Activated T-helper 2 cell treated with anti-CD3 and anti-CD28 coated beads, Interferon-gamma antibody, Interleukin-2, Interleukin-4, amounts not matched to agents 10 μg/mL and 5 μg/mL and 100 μg/mL, durations not matched to agents 14 hours and 24 hours and 36 hours (primary cell): Measurements from ENCODE around the gene TBC1D21. TPM values are rescaled to one million over a fixed set of nuclear protein-coding genes. Genes with fewer than 3 reads are reported as not detected.

ENCODE experiments used
- DNase-seq: peaks from one replicate; pipeline ENCODE4 v3.0.0; 2021; ENCODE audit warnings: low spot score
- H3K27ac Mint-ChIP-seq: one replicate; pipeline ENCODE4 v1.8.0; 2021; ENCODE audit warnings: mixed read lengths
- H3K27me3 Mint-ChIP-seq: one replicate; pipeline ENCODE4 v1.8.0; 2021; ENCODE audit warnings: low read depth, mixed read lengths
- H3K36me3 Mint-ChIP-seq: one replicate; pipeline ENCODE4 v1.8.0; 2021; ENCODE audit warnings: low read depth, mixed read lengths
- H3K4me1 Mint-ChIP-seq: one replicate; pipeline ENCODE4 v1.8.0; 2021; ENCODE audit warnings: low read depth, mixed read lengths
- H3K4me3 Mint-ChIP-seq: one replicate; pipeline ENCODE4 v1.8.0; 2021; ENCODE audit warnings: low read depth, mild to moderate bottlenecking, moderate library complexity, mixed read lengths
- H3K9me3 Mint-ChIP-seq: one replicate; pipeline ENCODE4 v1.8.0; 2021; ENCODE audit warnings: mixed read lengths
- intact Hi-C: fragments of 100-400 bp; cut with micrococcal nuclease; formaldehyde crosslinking; loops from one replicate; pipeline ENCODE4 v1.15.1; 2023
- total RNA-seq: library from RNA; stranded (reverse); gene quantifications from 2 replicates; pipeline ENCODE4 v1.2.3, GENCODE V29; 2022

Gene TBC1D21, protein sequence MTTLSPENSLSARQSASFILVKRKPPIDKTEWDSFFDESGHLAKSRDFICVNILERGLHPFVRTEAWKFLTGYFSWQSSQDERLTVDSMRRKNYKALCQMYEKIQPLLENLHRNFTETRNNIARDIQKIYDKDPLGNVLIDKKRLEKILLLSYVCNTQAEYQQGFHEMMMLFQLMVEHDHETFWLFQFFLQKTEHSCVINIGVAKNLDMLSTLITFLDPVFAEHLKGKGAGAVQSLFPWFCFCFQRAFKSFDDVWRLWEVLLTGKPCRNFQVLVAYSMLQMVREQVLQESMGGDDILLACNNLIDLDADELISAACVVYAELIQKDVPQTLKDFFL
- not detected in 2 replicates for total RNA-seq

GRCh38 chr15:73873456-73873855 is at the start of gene TBC1D21:
Gene TBC1D21, plus strand, starts transcription at chr15:73873564. Its CDS starts 146 bp downstream, at chr15:73873710.
- Mint-ChIP-seq H3K9me3 (no peaks in the 10 kb centered on the region), H3K27ac (no peak within 1 kb of the TSS), H3K27me3 (peaks cover 37% of the 10 kb centered on the region), H3K4me1 (peaks cover 1% of the 10 kb centered on the region), H3K4me3 (no peak within 1 kb of the TSS), H3K36me3 (no peaks in the 10 kb centered on the region)
- no peak for DNase-seq
- intact Hi-C loops = no loop called here

DNA sequence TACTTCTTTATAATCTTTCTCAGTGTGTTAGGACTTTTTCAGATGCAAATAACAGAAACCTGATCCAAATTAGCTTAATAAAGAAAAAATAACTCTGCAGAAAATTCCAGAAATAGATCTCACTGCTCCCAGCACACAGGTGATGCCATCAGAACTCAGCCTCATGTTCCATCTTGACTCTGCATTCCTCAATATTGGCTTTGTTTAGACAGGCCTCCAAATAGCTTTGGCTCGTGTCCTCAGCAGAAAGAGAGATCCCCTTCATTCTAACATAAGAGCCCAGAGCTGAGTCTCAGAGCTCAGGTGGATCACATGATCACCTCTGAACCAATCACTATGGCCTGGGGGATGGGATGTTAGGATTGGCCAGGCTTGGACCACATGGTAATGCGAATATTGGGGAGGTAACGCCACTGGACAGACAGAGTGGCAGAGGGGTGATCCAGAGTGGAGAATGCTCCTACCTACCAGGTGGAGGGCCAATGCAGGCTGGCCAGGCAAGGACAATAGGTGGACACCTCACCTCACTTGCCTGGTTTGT is 46.6 kb upstream of the TBC1D21 start:
- DNase-seq = no peak
- no peaks in the 10 kb centered on the region for H3K4me1 Mint-ChIP-seq
- no peaks in the 10 kb centered on the region for H3K36me3 Mint-ChIP-seq
- H3K27ac Mint-ChIP-seq = no peak overlapping the region
- peaks cover 3% of the 10 kb centered on the region for H3K27me3 Mint-ChIP-seq
- H3K4me3 Mint-ChIP-seq = no peak overlapping the region
- intact Hi-C loops = no loop called here
- no peaks in the 10 kb centered on the region for H3K9me3 Mint-ChIP-seq

DNA sequence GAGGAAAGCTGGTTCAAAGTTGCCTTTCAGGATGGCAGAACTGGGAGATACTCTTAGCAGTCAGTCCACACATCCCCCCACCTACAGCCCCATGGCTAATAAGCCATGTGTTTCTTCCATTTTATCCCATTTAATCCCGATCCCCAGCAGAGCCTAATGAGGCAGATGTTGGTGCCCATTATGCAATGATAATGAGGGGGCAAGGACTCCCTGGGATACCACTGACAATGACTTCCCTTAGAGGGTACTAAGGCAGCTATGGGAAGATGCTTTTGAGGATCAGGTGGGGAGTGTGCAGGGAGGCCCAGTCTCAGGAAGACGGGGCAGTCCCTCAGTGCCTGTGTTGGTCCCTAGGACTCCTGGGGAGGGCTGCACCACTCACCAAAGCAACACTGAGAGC is 43.8 kb upstream of the TBC1D21 start:
- no peak for DNase-seq
- Mint-ChIP-seq H3K4me3 (no peak overlapping the region), H3K27ac (no peak overlapping the region), H3K27me3 (peaks cover 6% of the 10 kb centered on the region), H3K36me3 (no peaks in the 10 kb centered on the region), H3K4me1 (no peaks in the 10 kb centered on the region), H3K9me3 (no peaks in the 10 kb centered on the region)
- intact Hi-C loops = no loop called here

- no peak for DNase-seq
- no peak overlapping the region for H3K27ac Mint-ChIP-seq
- peaks cover 3% of the 10 kb centered on the region for H3K27me3 Mint-ChIP-seq
- H3K4me1 Mint-ChIP-seq = no peaks in the 10 kb centered on the region
- H3K36me3 Mint-ChIP-seq = no peaks in the 10 kb centered on the region
- no peak overlapping the region for H3K4me3 Mint-ChIP-seq
- intact Hi-C loops = no loop called here
- H3K9me3 Mint-ChIP-seq = no peaks in the 10 kb centered on the region
Observed at GRCh38 chr15:73832657-73833056, 40.7 kb upstream of the TBC1D21 start.

- intact Hi-C loops = no loop called here
- H3K36me3 Mint-ChIP-seq = no peaks in the 10 kb centered on the region
- H3K9me3 Mint-ChIP-seq = no peaks in the 10 kb centered on the region
- H3K4me3 Mint-ChIP-seq = no peak overlapping the region
- no peak for DNase-seq
- H3K27me3 Mint-ChIP-seq = peaks cover 6% of the 10 kb centered on the region
- no peaks in the 10 kb centered on the region for H3K4me1 Mint-ChIP-seq
- no peak overlapping the region for H3K27ac Mint-ChIP-seq
Observed at GRCh38 chr15:73836845-73837244, 36.5 kb upstream of the TBC1D21 start.

GRCh38 chr15:73838831-73839426 is 34.4 kb upstream of the TBC1D21 start:
- DNase-seq = no peak
- H3K36me3 Mint-ChIP-seq = no peaks in the 10 kb centered on the region
- peaks cover 6% of the 10 kb centered on the region for H3K27me3 Mint-ChIP-seq
- H3K9me3 Mint-ChIP-seq = peaks cover 2% of the 10 kb centered on the region
- H3K4me1 Mint-ChIP-seq = no peaks in the 10 kb centered on the region
- H3K4me3 Mint-ChIP-seq = no peak overlapping the region
- H3K27ac Mint-ChIP-seq = no peak overlapping the region
- intact Hi-C loops = no loop called here

DNA sequence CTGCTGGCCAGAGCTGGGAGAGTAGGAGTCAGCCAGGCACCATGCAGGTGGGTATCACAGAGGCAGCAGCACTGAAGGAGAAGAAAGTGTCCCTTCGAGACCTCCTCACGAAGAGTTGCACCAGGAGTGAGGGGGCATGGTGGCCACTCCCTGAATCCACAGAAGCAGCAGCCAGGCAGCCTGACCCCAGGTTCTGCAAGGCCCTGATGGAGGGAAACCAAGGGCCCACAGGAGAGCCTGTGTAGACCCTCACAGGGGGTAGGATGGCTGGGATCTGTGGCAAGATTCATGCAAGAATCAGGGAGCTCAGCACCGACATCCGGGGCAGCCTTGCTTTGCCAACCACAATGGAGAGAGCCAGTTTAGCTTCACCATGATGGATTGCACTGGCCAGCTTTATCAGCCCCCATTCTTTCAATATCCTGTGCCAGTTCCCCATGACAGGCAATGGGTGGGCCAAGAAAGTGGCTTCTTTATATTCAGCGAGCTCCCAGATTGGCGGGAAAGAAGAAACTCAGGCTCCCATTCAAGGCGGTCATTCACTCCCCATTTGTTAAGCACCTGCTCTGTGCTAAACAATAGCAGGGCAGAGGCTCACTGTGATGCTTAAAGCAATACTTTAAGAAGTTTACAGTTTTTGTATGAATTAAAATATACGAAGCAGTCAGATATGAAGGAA is 33.5 kb upstream of the TBC1D21 start:
- H3K9me3 Mint-ChIP-seq = peaks cover 2% of the 10 kb centered on the region
- no peaks in the 10 kb centered on the region for H3K4me1 Mint-ChIP-seq
- no peak overlapping the region for H3K27ac Mint-ChIP-seq
- H3K36me3 Mint-ChIP-seq = no peaks in the 10 kb centered on the region
- no peak overlapping the region for H3K4me3 Mint-ChIP-seq
- no peak for DNase-seq
- H3K27me3 Mint-ChIP-seq = peaks cover 6% of the 10 kb centered on the region
- intact Hi-C loops = no loop called here

DNA sequence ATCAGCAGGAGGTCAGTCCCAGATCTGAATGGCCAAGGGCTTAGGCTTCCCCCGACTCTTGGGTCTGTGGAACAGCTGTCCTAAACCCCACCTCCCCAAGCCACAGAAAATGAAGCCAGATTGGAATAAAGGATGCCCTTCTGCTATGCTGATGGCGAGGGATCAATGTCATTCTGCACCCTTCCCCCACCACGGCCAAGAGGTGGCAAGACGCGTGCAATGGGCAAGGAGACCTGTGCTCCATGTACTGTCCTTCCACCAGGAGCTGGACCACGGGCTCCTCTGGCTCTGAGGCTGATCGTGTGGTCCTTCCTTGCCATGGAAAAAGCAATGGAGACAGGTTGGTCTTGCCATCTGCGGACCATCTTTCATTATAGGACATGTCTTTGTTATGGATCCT is 32.6 kb upstream of the TBC1D21 start:
- Mint-ChIP-seq H3K27ac (no peak overlapping the region), H3K9me3 (peaks cover 2% of the 10 kb centered on the region), H3K4me3 (no peak overlapping the region), H3K36me3 (no peaks in the 10 kb centered on the region), H3K4me1 (no peaks in the 10 kb centered on the region), H3K27me3 (peaks cover 6% of the 10 kb centered on the region)
- no peak for DNase-seq
- intact Hi-C loops = no loop called here

DNA sequence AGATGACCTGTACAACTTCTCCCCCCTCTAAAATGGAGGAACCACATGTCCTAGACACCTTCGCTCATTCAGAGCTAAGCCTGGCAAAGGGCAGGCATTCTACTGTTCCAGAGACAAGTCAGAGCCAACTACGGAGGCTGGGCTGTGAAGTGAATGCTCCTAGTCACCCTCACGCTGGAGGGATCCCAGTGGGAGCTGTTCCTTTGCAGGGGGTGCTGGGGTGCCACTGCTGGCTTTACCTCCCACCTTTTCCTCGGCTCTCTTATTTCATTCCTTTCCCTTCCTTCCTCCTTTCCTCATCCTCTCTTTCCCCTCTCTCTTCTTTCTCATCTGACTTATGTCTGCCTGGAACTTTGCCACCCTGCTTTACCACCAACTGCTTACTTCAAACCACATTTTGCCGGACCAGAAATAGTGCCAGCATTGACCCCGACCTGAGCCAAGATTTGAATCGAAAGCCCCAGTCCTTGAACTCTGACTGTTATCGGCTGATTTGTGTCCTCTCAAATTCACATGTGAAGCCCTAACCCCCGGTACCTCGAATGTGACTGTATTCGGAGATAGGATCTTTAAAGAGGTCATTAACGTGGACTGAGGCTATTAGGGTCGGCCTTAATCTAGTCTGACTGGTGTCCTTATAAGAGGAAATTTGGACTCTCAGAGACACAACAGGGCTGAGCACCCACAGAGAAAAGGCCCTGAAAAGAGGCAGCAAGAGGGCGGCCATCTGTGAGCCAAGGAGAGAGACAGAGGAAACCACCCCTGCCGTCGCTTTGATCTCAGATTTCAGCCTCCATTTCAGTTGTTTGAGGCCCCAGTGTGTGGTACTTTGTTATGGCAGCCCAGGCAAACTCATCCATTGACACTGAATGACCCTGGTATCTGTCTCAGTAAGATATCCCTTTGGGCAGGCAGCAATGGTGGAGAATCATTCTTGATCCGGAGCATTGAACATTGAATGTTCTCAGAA is 31.3 kb upstream of the TBC1D21 start:
- Mint-ChIP-seq H3K27ac (no peak overlapping the region), H3K9me3 (peaks cover 2% of the 10 kb centered on the region)
- intact Hi-C loops = no loop called here

GRCh38 chr15:73843787-73844186 is 29.6 kb upstream of the TBC1D21 start:
- Mint-ChIP-seq H3K9me3 (peaks cover 2% of the 10 kb centered on the region), H3K4me3 (no peak overlapping the region), H3K27ac (no peak overlapping the region), H3K36me3 (no peaks in the 10 kb centered on the region), H3K27me3 (peaks cover 6% of the 10 kb centered on the region), H3K4me1 (no peaks in the 10 kb centered on the region)
- intact Hi-C loops = no loop called here
- DNase-seq = no peak

More for the DNA sequence above, 31.3 kb upstream of the TBC1D21 start:
- Mint-ChIP-seq H3K4me1 (no peaks in the 10 kb centered on the region), H3K4me3 (no peak overlapping the region), H3K36me3 (no peaks in the 10 kb centered on the region), H3K27me3 (peaks cover 6% of the 10 kb centered on the region)
- no peak for DNase-seq

DNA sequence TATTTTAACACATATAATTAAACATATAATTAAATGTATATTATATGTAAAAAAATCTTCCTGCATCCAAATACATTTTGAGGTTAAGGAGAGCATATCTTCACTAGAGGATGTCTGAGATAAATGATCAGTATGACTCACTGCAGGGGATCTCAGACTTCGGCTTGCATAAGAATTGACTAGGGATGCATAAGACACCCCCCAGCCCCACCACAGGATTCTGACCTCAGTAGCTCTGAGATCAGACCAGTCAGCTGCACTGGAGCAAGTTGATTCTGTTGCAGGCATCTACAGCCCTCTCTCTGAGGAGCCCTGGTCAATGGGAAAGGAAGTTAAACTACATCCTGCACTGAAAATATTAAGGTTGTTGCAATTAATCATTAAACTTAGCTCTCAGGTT is 29.0 kb upstream of the TBC1D21 start:
- Mint-ChIP-seq H3K9me3 (peaks cover 2% of the 10 kb centered on the region), H3K4me1 (no peaks in the 10 kb centered on the region), H3K4me3 (no peak overlapping the region), H3K27me3 (peaks cover 3% of the 10 kb centered on the region), H3K27ac (no peak overlapping the region), H3K36me3 (no peaks in the 10 kb centered on the region)
- intact Hi-C loops = no loop called here
- no peak for DNase-seq

GRCh38 chr15:73845507-73845906 is 27.9 kb upstream of the TBC1D21 start:
- intact Hi-C loops = no loop called here
- no peaks in the 10 kb centered on the region for H3K36me3 Mint-ChIP-seq
- H3K4me1 Mint-ChIP-seq = no peaks in the 10 kb centered on the region
- no peak overlapping the region for H3K27ac Mint-ChIP-seq
- H3K9me3 Mint-ChIP-seq = peaks cover 2% of the 10 kb centered on the region
- H3K27me3 Mint-ChIP-seq = peaks cover 3% of the 10 kb centered on the region
- no peak for DNase-seq
- H3K4me3 Mint-ChIP-seq = no peak overlapping the region
